22Rv1 (cell line): Measurements from ENCODE around the gene IRS1.
"Not testable (repeated sequence)": the region's sequence is repeated elsewhere in the genome, so short reads cannot be mapped to it uniquely, and the experiment has no call there.

Experiments used
- ZFX ChIP-seq: fragments of 450-650 bp; IDR thresholded peaks from 2 replicates; pipeline ENCODE4 v1.6.1; 2017; ENCODE audit warnings: antibody characterized with exemption, borderline replicate concordance
- TF ChIP-seq, protein P1 (sequence below): fragments of 450-650 bp; IDR thresholded peaks from 2 replicates; pipeline ENCODE4 v1.5.1; 2017; ENCODE audit warnings: mild to moderate bottlenecking

DNA sequence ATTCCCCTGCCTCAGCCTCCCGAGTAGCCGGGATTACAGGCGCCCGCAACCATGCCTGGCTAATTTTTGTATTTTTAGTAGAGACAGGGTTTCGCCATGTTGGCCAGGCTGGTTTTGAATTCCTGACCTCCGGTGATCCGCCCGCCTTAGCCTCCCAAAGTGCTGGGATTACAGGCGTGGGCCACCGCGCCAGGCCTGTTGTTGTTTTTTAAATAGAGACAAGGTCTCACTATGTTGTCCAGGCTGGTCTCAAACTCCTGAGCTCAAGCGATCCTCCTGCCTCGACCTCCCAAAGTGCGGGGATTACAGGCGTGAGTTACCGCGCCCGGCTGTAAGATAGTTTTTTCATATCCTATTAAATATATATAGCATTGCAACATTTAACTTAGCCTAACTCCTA lies 35.3 kb upstream of the IRS1 start:
- TF ChIP-seq, protein P1, sequence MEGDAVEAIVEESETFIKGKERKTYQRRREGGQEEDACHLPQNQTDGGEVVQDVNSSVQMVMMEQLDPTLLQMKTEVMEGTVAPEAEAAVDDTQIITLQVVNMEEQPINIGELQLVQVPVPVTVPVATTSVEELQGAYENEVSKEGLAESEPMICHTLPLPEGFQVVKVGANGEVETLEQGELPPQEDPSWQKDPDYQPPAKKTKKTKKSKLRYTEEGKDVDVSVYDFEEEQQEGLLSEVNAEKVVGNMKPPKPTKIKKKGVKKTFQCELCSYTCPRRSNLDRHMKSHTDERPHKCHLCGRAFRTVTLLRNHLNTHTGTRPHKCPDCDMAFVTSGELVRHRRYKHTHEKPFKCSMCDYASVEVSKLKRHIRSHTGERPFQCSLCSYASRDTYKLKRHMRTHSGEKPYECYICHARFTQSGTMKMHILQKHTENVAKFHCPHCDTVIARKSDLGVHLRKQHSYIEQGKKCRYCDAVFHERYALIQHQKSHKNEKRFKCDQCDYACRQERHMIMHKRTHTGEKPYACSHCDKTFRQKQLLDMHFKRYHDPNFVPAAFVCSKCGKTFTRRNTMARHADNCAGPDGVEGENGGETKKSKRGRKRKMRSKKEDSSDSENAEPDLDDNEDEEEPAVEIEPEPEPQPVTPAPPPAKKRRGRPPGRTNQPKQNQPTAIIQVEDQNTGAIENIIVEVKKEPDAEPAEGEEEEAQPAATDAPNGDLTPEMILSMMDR, result not testable (repeated sequence)
- TF ChIP-seq ZFX, result not testable (repeated sequence)
